ENCODE data around the gene HSFX2. TPM values are rescaled to one million over a fixed set of nuclear protein-coding genes. Genes with fewer than 3 reads are reported as not detected.
"Not testable (repeated sequence)": the region's sequence is repeated elsewhere in the genome, so short reads cannot be mapped to it uniquely, and the experiment has no call there.

The HSFX2 gene
- total RNA-seq (2014; rRNA removed; shearing (Covaris generic)): not detected in 2 replicates
- total RNA-seq (2022): not detected in 2 replicates
- not detected for Bru-seq, nascent RNA
- BruChase-seq, experiment 1, labeled RNA remaining after a 6-hour chase: not detected
- BruChase-seq, experiment 2, labeled RNA remaining after a 2-hour chase: not detected
- long read RNA-seq: 0 reads

DNA sequence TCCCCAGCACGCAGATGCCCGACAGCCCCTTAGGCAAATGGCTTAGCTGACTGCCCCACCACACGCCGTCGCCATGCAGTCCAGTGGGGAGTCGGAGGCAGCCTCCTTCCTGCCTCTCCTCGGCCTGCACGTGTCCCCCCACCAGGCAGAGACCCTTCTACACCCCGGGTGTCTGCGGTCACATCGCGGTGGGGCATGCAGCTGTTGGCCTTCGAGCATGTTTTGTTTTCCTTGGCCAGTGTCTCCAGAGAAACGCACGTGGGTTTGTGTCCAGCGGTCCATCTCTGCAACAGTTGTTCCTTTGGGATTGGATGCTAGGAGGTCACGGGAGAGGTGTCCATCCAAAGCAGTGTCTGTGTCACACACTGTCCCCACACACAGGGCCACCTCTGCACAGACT is at the start of gene HSFX2:
TSS of gene HSFX2 (minus strand) at position 101 of the 400 bp plus-strand sequence. CDS start 614 bp downstream, outside the sequence.
- DNase-seq (ENCODE audit: low spot score); H3K4me1 ChIP-seq (ENCODE audit: insufficient read depth, low read length, poor library complexity, severe bottlenecking); H3K27ac ChIP-seq (ENCODE audit: low read depth, low read length, poor library complexity, severe bottlenecking); H3K79me2 ChIP-seq (ENCODE audit: insufficient read depth, low read depth, low read length); H2AFZ ChIP-seq (ENCODE audit: low read length); CTCF ChIA-PET (ENCODE audit: unreplicated experiment); H4K20me1 ChIP-seq (ENCODE audit: insufficient read depth, low read length); H3K4me2 ChIP-seq (ENCODE audit: low read length); H3K9me3 ChIP-seq (ENCODE audit: low read length); H3K4me3 ChIP-seq (ENCODE audit: low read depth, low read length, poor library complexity, severe bottlenecking); POLR2A ChIA-PET; BruUV-seq (replicated peaks); H3K9me2 ChIP-seq (ENCODE audit: insufficient read depth, low read length); H3K36me3 ChIP-seq (ENCODE audit: insufficient read depth, low read length); intact Hi-C loops (cut with micrococcal nuclease; ENCODE audit: unreplicated experiment): not testable (repeated sequence)

- Histone ChIP-seq H3K4me2 (ENCODE audit: low read length) (no peak overlapping the region), H3K27ac (ENCODE audit: low read depth, low read length, poor library complexity, severe bottlenecking) (no peak overlapping the region), H3K36me3 (ENCODE audit: insufficient read depth, low read length) (no peaks in the 10 kb centered on the region), H3K9me3 (ENCODE audit: low read length) (no peaks in the 10 kb centered on the region), H3K4me3 (ENCODE audit: low read depth, low read length, poor library complexity, severe bottlenecking) (no peak overlapping the region), H3K4me1 (ENCODE audit: insufficient read depth, low read length, poor library complexity, severe bottlenecking) (no peaks in the 10 kb centered on the region), H3K79me2 (ENCODE audit: insufficient read depth, low read depth, low read length) (no peaks in the 10 kb centered on the region), H3K9me2 (ENCODE audit: insufficient read depth, low read length) (no peaks in the 10 kb centered on the region), H4K20me1 (ENCODE audit: insufficient read depth, low read length) (no peaks in the 10 kb centered on the region), H2AFZ (ENCODE audit: low read length) (no peak overlapping the region)
- BruUV-seq (replicated peaks): no TSS peak
- intact Hi-C loops (cut with micrococcal nuclease; ENCODE audit: unreplicated experiment): no loop called here
- ChIA-PET CTCF (ENCODE audit: unreplicated experiment) (no interaction called here), POLR2A (no interaction called here)
- TF ChIP-seq, protein P1, sequence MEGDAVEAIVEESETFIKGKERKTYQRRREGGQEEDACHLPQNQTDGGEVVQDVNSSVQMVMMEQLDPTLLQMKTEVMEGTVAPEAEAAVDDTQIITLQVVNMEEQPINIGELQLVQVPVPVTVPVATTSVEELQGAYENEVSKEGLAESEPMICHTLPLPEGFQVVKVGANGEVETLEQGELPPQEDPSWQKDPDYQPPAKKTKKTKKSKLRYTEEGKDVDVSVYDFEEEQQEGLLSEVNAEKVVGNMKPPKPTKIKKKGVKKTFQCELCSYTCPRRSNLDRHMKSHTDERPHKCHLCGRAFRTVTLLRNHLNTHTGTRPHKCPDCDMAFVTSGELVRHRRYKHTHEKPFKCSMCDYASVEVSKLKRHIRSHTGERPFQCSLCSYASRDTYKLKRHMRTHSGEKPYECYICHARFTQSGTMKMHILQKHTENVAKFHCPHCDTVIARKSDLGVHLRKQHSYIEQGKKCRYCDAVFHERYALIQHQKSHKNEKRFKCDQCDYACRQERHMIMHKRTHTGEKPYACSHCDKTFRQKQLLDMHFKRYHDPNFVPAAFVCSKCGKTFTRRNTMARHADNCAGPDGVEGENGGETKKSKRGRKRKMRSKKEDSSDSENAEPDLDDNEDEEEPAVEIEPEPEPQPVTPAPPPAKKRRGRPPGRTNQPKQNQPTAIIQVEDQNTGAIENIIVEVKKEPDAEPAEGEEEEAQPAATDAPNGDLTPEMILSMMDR (conservative IDR thresholded peaks at IDR 0.05; ENCODE audit: low read length): no peak
- DNase-seq (ENCODE audit: low spot score): no peak
These were observed 48.4 kb upstream of the HSFX2 start for GRCh38 chrX:149643496-149643895.

- CTCF ChIA-PET (ENCODE audit: unreplicated experiment): no interaction called here
- DNase-seq (ENCODE audit: low spot score): no peak
- Histone ChIP-seq H2AFZ (ENCODE audit: low read length) (no peak overlapping the region), H3K79me2 (ENCODE audit: insufficient read depth, low read depth, low read length) (no peaks in the 10 kb centered on the region), H4K20me1 (ENCODE audit: insufficient read depth, low read length) (no peaks in the 10 kb centered on the region), H3K4me3 (ENCODE audit: low read depth, low read length, poor library complexity, severe bottlenecking) (no peak overlapping the region), H3K4me1 (ENCODE audit: insufficient read depth, low read length, poor library complexity, severe bottlenecking) (no peaks in the 10 kb centered on the region), H3K9me2 (ENCODE audit: insufficient read depth, low read length) (no peaks in the 10 kb centered on the region), H3K27ac (ENCODE audit: low read depth, low read length, poor library complexity, severe bottlenecking) (no peak overlapping the region), H3K4me2 (ENCODE audit: low read length) (no peak overlapping the region), H3K9me3 (ENCODE audit: low read length) (no peaks in the 10 kb centered on the region), H3K36me3 (ENCODE audit: insufficient read depth, low read length) (no peaks in the 10 kb centered on the region)
- intact Hi-C loops (cut with micrococcal nuclease; ENCODE audit: unreplicated experiment): no loop called here
- TF ChIP-seq, protein P1 (conservative IDR thresholded peaks at IDR 0.05; ENCODE audit: low read length): no peak
- TF ChIP-seq EZH2phosphoT487 (IDR thresholded peaks at IDR 0.05; ENCODE audit: borderline replicate concordance, low read depth, low read length): no peak
- POLR2A ChIA-PET: no interaction called here
- no TSS peak for BruUV-seq (replicated peaks)
These were observed 46.7 kb upstream of the HSFX2 start for GRCh38 chrX:149641835-149642234.

Measured in OCI-LY7 (cell line).